PFSK-1 (cell line): ENCODE results near the gene CHRM2.

Experiments
- FOXP2 ChIP-seq: optimal IDR thresholded peaks from 2 replicates; pipeline ENCODE3; 2011; ENCODE audit warnings: borderline replicate concordance, control low read depth, inconsistent platforms; ENCODE audit not compliant: insufficient read depth; ENCODE audit errors: extremely low read length, extremely low read depth
- POLR2AphosphoS5 ChIP-seq: IDR thresholded peaks from 2 replicates; pipeline ENCODE4 v1.6.1; 2012; ENCODE audit warnings: low read depth, mild to moderate bottlenecking, control low read depth, low read length, moderate library complexity
- SIN3A ChIP-seq: IDR thresholded peaks from 2 replicates; pipeline ENCODE4 v1.6.1; 2012; ENCODE audit warnings: mild to moderate bottlenecking, low read length, moderate library complexity, borderline replicate concordance; ENCODE audit not compliant: insufficient read depth
- TAF1 ChIP-seq: IDR thresholded peaks from 2 replicates; pipeline ENCODE4 v1.6.1; 2012; ENCODE audit warnings: low read length, control low read depth, borderline replicate concordance; ENCODE audit not compliant: insufficient read depth
- TF ChIP-seq, protein P1 (sequence below), 2 experiments: IDR thresholded peaks; 2 replicates each; pipeline versions ENCODE4 v1.6.1 to v1.8.0; 2011 to 2012; ENCODE audit warnings: low read depth in 2 of 2, low read length in 2 of 2, control low read depth in 1 of 2, inconsistent platforms in 1 of 2, mild to moderate bottlenecking in 1 of 2, moderate library complexity in 1 of 2; ENCODE audit not compliant: insufficient read depth in 1 of 2

The CHRM2 gene

GRCh38 chr7:137000621-137001020 is 132.2 kb downstream of the CHRM2 start:
- TF ChIP-seq TAF1 = no peak
- TF ChIP-seq POLR2AphosphoS5 = no peak
- TF ChIP-seq FOXP2 = no peak
- TF ChIP-seq, protein P1, sequence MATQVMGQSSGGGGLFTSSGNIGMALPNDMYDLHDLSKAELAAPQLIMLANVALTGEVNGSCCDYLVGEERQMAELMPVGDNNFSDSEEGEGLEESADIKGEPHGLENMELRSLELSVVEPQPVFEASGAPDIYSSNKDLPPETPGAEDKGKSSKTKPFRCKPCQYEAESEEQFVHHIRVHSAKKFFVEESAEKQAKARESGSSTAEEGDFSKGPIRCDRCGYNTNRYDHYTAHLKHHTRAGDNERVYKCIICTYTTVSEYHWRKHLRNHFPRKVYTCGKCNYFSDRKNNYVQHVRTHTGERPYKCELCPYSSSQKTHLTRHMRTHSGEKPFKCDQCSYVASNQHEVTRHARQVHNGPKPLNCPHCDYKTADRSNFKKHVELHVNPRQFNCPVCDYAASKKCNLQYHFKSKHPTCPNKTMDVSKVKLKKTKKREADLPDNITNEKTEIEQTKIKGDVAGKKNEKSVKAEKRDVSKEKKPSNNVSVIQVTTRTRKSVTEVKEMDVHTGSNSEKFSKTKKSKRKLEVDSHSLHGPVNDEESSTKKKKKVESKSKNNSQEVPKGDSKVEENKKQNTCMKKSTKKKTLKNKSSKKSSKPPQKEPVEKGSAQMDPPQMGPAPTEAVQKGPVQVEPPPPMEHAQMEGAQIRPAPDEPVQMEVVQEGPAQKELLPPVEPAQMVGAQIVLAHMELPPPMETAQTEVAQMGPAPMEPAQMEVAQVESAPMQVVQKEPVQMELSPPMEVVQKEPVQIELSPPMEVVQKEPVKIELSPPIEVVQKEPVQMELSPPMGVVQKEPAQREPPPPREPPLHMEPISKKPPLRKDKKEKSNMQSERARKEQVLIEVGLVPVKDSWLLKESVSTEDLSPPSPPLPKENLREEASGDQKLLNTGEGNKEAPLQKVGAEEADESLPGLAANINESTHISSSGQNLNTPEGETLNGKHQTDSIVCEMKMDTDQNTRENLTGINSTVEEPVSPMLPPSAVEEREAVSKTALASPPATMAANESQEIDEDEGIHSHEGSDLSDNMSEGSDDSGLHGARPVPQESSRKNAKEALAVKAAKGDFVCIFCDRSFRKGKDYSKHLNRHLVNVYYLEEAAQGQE (IDR thresholded peaks at IDR 0.05; ENCODE audit: insufficient read depth in 1 of 2, low read depth in 2 of 2, low read length in 2 of 2) = no peak
- no peak for TF ChIP-seq SIN3A

- TF ChIP-seq FOXP2 (no peak), SIN3A (no peak), POLR2AphosphoS5 (no peak), TAF1 (no peak)
- TF ChIP-seq, protein P1 (IDR thresholded peaks at IDR 0.05; ENCODE audit: insufficient read depth in 1 of 2, low read depth in 2 of 2, low read length in 2 of 2) = no peak
These were observed 132.6 kb downstream of the CHRM2 start for GRCh38 chr7:137001041-137001440.

DNA sequence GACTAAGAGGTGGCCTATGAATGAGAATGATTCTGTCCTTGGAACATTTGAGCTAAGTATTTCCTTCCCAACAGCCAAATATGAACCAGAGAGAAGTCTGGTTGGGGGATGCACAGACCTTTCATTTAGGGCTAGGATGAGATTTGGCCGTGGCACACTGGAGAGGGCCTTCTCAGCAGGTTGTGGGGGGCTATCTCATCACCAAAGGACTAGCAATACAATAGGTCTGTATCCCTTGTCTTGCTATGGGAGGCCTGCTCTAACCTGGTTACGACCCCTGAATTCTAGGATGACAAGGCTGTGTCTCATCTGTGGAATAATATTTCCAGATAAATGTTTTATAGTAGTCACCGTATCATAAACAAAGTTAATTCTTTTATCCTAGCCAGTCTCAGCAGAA is 133.0 kb downstream of the CHRM2 start:
- TF ChIP-seq, protein P1 (IDR thresholded peaks at IDR 0.05; ENCODE audit: insufficient read depth in 1 of 2, low read depth in 2 of 2, low read length in 2 of 2) = no peak
- TF ChIP-seq FOXP2 (no peak), TAF1 (no peak), POLR2AphosphoS5 (no peak), SIN3A (no peak)

- TF ChIP-seq POLR2AphosphoS5 = no peak
- TF ChIP-seq, protein P1 (IDR thresholded peaks at IDR 0.05; ENCODE audit: insufficient read depth in 1 of 2, low read depth in 2 of 2, low read length in 2 of 2) = no peak
- TF ChIP-seq TAF1 = no peak
- no peak for TF ChIP-seq FOXP2
- no peak for TF ChIP-seq SIN3A
These were observed 134.6 kb downstream of the CHRM2 start for GRCh38 chr7:137003086-137003485.

- TF ChIP-seq TAF1 = no peak
These were observed 135.1 kb downstream of the CHRM2 start for GRCh38 chr7:137003566-137003965.
